ENCODE results near the gene MARCKS. TPM values are rescaled to one million over a fixed set of nuclear protein-coding genes. Genes with fewer than 3 reads are reported as not detected.

MARCKS gene
- polyA plus RNA-seq, 1 experiment = 47.0 TPM

DNA sequence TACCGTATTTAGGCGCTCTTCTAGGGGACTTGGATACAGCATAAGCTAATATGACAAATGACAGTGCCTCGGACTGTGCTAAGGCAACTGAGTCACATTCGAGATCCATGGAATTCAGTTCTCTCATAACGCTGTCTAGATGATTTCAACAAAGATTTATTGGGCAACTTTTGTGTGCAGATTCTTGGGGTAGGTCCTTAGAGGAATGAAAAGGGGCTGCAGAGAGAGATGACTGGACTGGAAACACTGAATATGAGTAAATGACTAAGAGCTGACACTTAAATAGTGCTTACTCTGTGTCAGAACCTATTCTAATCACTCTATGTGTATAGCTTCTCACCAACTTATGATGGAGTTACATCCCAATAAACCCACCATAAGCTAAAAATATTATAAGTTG, 36.4 kb upstream of the MARCKS start:
- TF ChIP-seq, protein P1, sequence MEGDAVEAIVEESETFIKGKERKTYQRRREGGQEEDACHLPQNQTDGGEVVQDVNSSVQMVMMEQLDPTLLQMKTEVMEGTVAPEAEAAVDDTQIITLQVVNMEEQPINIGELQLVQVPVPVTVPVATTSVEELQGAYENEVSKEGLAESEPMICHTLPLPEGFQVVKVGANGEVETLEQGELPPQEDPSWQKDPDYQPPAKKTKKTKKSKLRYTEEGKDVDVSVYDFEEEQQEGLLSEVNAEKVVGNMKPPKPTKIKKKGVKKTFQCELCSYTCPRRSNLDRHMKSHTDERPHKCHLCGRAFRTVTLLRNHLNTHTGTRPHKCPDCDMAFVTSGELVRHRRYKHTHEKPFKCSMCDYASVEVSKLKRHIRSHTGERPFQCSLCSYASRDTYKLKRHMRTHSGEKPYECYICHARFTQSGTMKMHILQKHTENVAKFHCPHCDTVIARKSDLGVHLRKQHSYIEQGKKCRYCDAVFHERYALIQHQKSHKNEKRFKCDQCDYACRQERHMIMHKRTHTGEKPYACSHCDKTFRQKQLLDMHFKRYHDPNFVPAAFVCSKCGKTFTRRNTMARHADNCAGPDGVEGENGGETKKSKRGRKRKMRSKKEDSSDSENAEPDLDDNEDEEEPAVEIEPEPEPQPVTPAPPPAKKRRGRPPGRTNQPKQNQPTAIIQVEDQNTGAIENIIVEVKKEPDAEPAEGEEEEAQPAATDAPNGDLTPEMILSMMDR (IDR thresholded peaks at IDR 0.05; ENCODE audit: insufficient read depth, low read depth, low read length) = no peak
- ChIA-PET POLR2A (no interaction called here), CTCF (interaction anchor here (1.3 kb wide), 1 partner anchor 11 kb away, joined by 4 read pairs; no protein-coding TSS in a partner anchor)
- DNase-seq (ENCODE audit: low read depth) = no peak
- Histone ChIP-seq H3K36me3 (ENCODE audit: control insufficient read depth, insufficient read depth, low read length) (no peaks in the 10 kb centered on the region), H3K27me3 (ENCODE audit: control insufficient read depth, insufficient read depth, low read length) (no peaks in the 10 kb centered on the region), H3K4me3 (ENCODE audit: low read depth, low read length) (no peak overlapping the region)

DNA sequence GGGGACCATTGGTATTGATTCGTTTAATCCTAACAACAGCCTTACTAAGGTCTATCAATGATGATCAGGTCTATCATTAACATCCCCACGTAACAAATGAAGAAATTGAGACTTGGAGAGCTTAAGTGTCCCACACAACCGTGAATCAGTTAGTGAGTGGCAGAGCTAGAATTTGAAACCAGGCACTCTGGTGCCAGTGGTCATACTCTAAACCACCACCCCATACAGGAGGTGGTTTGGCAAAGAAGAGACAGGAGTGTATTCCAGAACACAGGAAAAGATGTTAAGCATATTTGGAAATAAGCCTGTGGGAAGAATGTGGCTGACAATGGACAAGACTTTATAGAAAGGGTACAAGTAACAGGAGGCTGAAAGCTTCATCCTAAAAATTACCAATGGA, 35.7 kb upstream of the MARCKS start:
- ChIA-PET CTCF (interaction anchor here (1.3 kb wide), 1 partner anchor 11 kb away, joined by 4 read pairs; no protein-coding TSS in a partner anchor), POLR2A (no interaction called here)
- Histone ChIP-seq H3K27me3 (ENCODE audit: control insufficient read depth, insufficient read depth, low read length) (no peaks in the 10 kb centered on the region), H3K36me3 (ENCODE audit: control insufficient read depth, insufficient read depth, low read length) (no peaks in the 10 kb centered on the region), H3K4me3 (ENCODE audit: low read depth, low read length) (no peak overlapping the region)
- TF ChIP-seq, protein P1 (IDR thresholded peaks at IDR 0.05; ENCODE audit: insufficient read depth, low read depth, low read length) = no peak
- DNase-seq (ENCODE audit: low read depth) = no peak

DNA sequence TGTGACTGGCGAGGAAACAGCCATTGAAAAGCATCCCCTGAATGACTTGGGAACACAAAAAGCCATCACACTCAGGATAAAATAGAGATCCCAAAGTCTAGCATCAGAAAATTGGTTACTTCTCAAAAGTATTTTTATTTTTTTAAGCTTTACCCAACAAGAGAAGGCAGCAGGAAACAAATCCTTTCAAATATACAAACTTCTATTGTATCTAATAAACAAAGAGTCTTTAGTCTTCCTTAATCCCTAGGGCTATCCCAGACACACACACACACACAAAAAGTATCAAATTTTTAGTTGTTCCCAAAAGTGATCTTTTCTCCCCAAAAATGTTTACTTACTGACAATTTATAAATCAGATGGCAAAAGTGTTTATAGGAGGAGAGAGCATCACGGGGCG, 33.2 kb upstream of the MARCKS start:
- ChIA-PET CTCF (no interaction called here), POLR2A (no interaction called here)
- no peak for DNase-seq (ENCODE audit: low read depth)
- TF ChIP-seq, protein P1 (IDR thresholded peaks at IDR 0.05; ENCODE audit: insufficient read depth, low read depth, low read length) = no peak
- no peaks in the 10 kb centered on the region for H3K27me3 ChIP-seq (ENCODE audit: control insufficient read depth, insufficient read depth, low read length)
- no peak overlapping the region for H3K4me3 ChIP-seq (ENCODE audit: low read depth, low read length)
- no peaks in the 10 kb centered on the region for H3K36me3 ChIP-seq (ENCODE audit: control insufficient read depth, insufficient read depth, low read length)

DNA sequence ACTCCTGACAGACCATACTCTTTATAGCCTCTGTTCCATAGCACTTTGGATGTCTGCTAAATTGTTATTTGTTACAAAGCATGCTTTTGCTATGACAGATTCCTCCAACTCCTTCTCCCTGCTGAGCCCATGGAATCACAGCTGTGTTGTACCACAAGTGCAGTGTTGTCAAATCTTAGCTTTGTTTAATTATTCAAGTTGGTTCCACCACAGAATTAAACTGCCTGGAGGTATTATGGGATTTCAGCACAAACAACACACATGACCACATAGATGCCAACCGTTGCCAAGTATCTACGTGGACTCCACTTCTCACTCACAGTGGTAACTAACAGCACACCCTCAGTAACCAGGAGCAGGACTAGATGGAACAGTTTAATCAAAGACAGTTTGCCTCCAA, 32.7 kb upstream of the MARCKS start:
- DNase-seq (ENCODE audit: low read depth) = no peak
- TF ChIP-seq, protein P1 (IDR thresholded peaks at IDR 0.05; ENCODE audit: insufficient read depth, low read depth, low read length) = no peak
- H3K36me3 ChIP-seq (ENCODE audit: control insufficient read depth, insufficient read depth, low read length) = no peaks in the 10 kb centered on the region
- POLR2A ChIA-PET = no interaction called here
- no peaks in the 10 kb centered on the region for H3K27me3 ChIP-seq (ENCODE audit: control insufficient read depth, insufficient read depth, low read length)
- CTCF ChIA-PET = no interaction called here
- no peak overlapping the region for H3K4me3 ChIP-seq (ENCODE audit: low read depth, low read length)

DNA sequence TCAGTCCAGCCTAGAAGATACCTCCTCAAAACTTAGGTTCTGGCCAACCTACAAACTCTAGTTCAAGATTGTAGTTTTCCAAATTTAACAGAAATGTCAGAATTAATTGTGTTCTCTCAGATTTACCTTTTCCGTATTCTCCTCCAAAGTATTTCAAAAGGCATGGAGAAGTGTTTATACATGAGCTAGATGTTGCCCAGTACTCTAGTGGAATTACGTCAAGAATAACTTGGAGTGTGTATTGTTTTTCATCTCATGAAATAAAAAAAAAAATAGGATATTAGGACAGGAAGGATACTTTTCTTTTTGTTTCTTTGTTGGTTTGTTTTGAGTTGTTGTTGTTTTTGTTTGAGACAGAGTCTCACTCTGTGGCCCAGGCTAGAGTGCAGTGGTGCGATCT, 32.3 kb upstream of the MARCKS start:
- Histone ChIP-seq H3K27me3 (ENCODE audit: control insufficient read depth, insufficient read depth, low read length) (no peaks in the 10 kb centered on the region), H3K36me3 (ENCODE audit: control insufficient read depth, insufficient read depth, low read length) (no peaks in the 10 kb centered on the region), H3K4me3 (ENCODE audit: low read depth, low read length) (no peak overlapping the region)
- ChIA-PET CTCF (interaction anchor here (1.4 kb wide), 1 partner anchor 18 kb away, joined by 5 read pairs; no protein-coding TSS in a partner anchor), POLR2A (interaction anchor here (0.6 kb wide), 1 partner anchor 711 kb away, joined by 6 read pairs; no protein-coding TSS in a partner anchor)
- TF ChIP-seq, protein P1 (IDR thresholded peaks at IDR 0.05; ENCODE audit: insufficient read depth, low read depth, low read length) = no peak
- DNase-seq (ENCODE audit: low read depth) = no peak

Measured in BJ (cell line).